NB4 (cell line): ENCODE data around the gene CXCR6.

Source experiments
- MAX ChIP-seq: IDR thresholded peaks from 2 replicates; pipeline ENCODE4 v1.6.1; 2011; ENCODE audit warnings: low read depth, low read length
- MYC ChIP-seq: IDR thresholded peaks from 2 replicates; pipeline ENCODE4 v1.6.1; 2011; ENCODE audit warnings: low read depth, low read length
- POLR2A ChIP-seq: IDR thresholded peaks from 2 replicates; pipeline ENCODE4 v1.6.1; 2011; ENCODE audit warnings: mild to moderate bottlenecking; ENCODE audit not compliant: insufficient read length; ENCODE audit errors: extremely low read depth
- TF ChIP-seq, protein P1 (sequence below): IDR thresholded peaks from one replicate; pipeline ENCODE4 v1.5.1; 2012; ENCODE audit warnings: low read depth, low read length

DNA sequence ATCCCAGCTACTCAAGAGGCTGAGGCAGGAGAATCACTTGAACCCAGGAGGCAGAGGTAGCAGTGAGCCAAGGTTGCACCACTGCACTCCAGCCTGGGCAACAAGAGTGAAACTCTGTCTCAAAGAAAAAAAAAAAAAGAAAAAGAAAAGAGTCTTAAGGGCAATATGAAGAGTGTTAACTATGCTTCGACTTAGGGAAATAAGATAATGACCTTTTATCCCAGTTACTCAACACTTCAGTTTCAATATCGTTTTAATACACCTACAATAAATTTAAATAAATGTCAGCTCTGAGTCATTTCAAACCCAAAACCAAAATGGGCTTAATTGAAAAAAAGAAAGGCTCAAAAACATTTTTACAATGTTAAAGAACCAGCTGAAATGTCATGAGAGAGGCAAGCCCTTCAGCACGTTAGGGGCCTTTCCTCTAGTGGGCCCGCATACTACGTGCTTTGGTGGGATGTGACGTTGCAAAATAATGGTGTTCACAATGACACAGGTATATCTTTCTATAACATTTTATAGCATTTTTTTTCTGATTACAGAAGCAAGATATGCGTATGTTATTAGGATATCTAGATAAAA, 37.1 kb downstream of the CXCR6 start:
- TF ChIP-seq, protein P1, sequence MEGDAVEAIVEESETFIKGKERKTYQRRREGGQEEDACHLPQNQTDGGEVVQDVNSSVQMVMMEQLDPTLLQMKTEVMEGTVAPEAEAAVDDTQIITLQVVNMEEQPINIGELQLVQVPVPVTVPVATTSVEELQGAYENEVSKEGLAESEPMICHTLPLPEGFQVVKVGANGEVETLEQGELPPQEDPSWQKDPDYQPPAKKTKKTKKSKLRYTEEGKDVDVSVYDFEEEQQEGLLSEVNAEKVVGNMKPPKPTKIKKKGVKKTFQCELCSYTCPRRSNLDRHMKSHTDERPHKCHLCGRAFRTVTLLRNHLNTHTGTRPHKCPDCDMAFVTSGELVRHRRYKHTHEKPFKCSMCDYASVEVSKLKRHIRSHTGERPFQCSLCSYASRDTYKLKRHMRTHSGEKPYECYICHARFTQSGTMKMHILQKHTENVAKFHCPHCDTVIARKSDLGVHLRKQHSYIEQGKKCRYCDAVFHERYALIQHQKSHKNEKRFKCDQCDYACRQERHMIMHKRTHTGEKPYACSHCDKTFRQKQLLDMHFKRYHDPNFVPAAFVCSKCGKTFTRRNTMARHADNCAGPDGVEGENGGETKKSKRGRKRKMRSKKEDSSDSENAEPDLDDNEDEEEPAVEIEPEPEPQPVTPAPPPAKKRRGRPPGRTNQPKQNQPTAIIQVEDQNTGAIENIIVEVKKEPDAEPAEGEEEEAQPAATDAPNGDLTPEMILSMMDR = no peak
- TF ChIP-seq MAX (no peak), POLR2A (no peak), MYC (no peak)
